SHP77 treated with DMSO at 0.1 percent for 48 hours (cell line): ENCODE results near the gene SLC29A3.

Source experiments
- DNase-seq: peaks from one replicate; lab custom pipeline; 2025; lab: John Stamatoyannopoulos, UW

The SLC29A3 gene

GRCh38 chr10:71392791-71393781, 74.0 kb downstream of the SLC29A3 start:
- DNase-seq = no peak

- DNase-seq = no peak
These were observed 74.9 kb downstream of the SLC29A3 start for GRCh38 chr10:71393841-71394475.

- no peak for DNase-seq
These were observed 76.0 kb downstream of the SLC29A3 start for GRCh38 chr10:71394926-71395562.

- no peak for DNase-seq
These were observed 76.6 kb downstream of the SLC29A3 start for GRCh38 chr10:71395621-71396020.

- DNase-seq = no peak
These were observed 77.1 kb downstream of the SLC29A3 start for GRCh38 chr10:71396084-71396710.

- no peak for DNase-seq
These were observed 77.7 kb downstream of the SLC29A3 start, which contains the start of gene CDH23 for GRCh38 chr10:71396711-71397295. CDH23 (plus strand) TSS chr10:71396920; CDS start chr10:71439832, 42,912 bp downstream.

GRCh38 chr10:71397296-71398212, 78.5 kb downstream of the SLC29A3 start:
- no peak for DNase-seq

- no peak for DNase-seq
These were observed 79.9 kb downstream of the SLC29A3 start for GRCh38 chr10:71398976-71399375.

GRCh38 chr10:71399946-71400345, 80.9 kb downstream of the SLC29A3 start:
- DNase-seq = no peak

GRCh38 chr10:71401056-71401455, 82.0 kb downstream of the SLC29A3 start:
- no peak for DNase-seq

- DNase-seq = no peak
These were observed 82.9 kb downstream of the SLC29A3 start for GRCh38 chr10:71402005-71402404.

- DNase-seq = no peak
These were observed 85.6 kb downstream of the SLC29A3 start for GRCh38 chr10:71404503-71405295.

- no peak for DNase-seq
These were observed 87.8 kb downstream of the SLC29A3 start for GRCh38 chr10:71406878-71407277.

- no peak for DNase-seq
These were observed 89.6 kb downstream of the SLC29A3 start for GRCh38 chr10:71408436-71409225.

GRCh38 chr10:71409516-71410104, 90.6 kb downstream of the SLC29A3 start:
- no peak for DNase-seq
